Right lobe of liver (tissue), 6 donors: Measurements from ENCODE around the gene PRDM4. TPM values are rescaled to one million over a fixed set of nuclear protein-coding genes. Genes with fewer than 3 reads are reported as not detected.

ENCODE experiments used
- ATAC-seq, 4 donors: fragments of 200-7000 bp; cut with Tn5 transposase; one replicate each; pipeline ENCODE4 v1.9.1; 2020; ENCODE audit warnings: mild to moderate bottlenecking in 4 of 4, moderate library complexity in 4 of 4
- DNase-seq, 3 donors: peaks; one replicate each; pipeline ENCODE4 v3.0.0-alpha.2; 2020
- H3K27ac ChIP-seq, 3 donors: fragments of 200-600 bp; one replicate each; pipeline ENCODE4 v1.8.0; 2022
- H3K27me3 ChIP-seq, 2 donors: fragments of 200-600 bp; one replicate each; pipeline ENCODE4 v1.8.0; 2022
- H3K36me3 ChIP-seq, 4 donors: fragments of 200-600 bp; sonication (generic) in 1 of 4; one replicate each; pipeline versions ENCODE4 v1.5.1 to v1.8.0; 2017 to 2022; ENCODE audit warnings: control low read depth in 1 of 4
- H3K4me1 ChIP-seq, 4 donors: fragments of 200-600 bp; sonication (generic) in 1 of 4; one replicate each; pipeline versions ENCODE4 v1.5.1 to v1.8.0; 2017 to 2022; ENCODE audit warnings: control low read depth in 1 of 4
- H3K4me3 ChIP-seq, 3 donors: fragments of 200-600 bp; one replicate each; pipeline ENCODE4 v1.8.0; 2022
- H3K9me3 ChIP-seq, 4 donors: fragments of 200-600 bp; sonication (generic) in 1 of 4; one replicate each; pipeline versions ENCODE4 v1.5.1 to v1.8.0; 2017 to 2022; ENCODE audit warnings: control low read depth in 1 of 4
- CTCF ChIP-seq, 4 donors: fragments of 200-600 bp in 3 of 4; fragments of 450-650 bp in 1 of 4; IDR thresholded peaks; one replicate each; pipeline versions ENCODE4 v1.5.1 to v1.8.0; 2016 to 2022; ENCODE audit warnings: antibody characterized with exemption in 4 of 4, mild to moderate bottlenecking in 2 of 4
- POLR2A ChIP-seq: fragments of 450-650 bp; IDR thresholded peaks from one replicate; pipeline ENCODE4 v1.6.1; 2017; ENCODE audit warnings: antibody characterized with exemption, mild to moderate bottlenecking
- WGBS: methylation state at CpG from one replicate; pipeline ENCODE4 v1.1.6; 2018; ENCODE audit warnings: low coverage, low lambda C conversion rate; ENCODE audit not compliant: insufficient coverage; ENCODE audit errors: missing lambda C conversion rate; 5-methylcytosine and 5-hydroxymethylcytosine counted together
- intact Hi-C, 2 donors: fragments of 100-400 bp; cut with DNase I; formaldehyde crosslinking; loops; one replicate each; pipeline versions ENCODE4 v1.11.2 to v1.14.1; 2022
- total RNA-seq, 6 experiments: library from RNA; depleted of rRNA in 2 of 6; stranded (reverse); fragments of >200 nt in 2 of 6; fragmentation: NEBNext Ultra II Directional in 3 of 6; extraction: Animal tissue kit (Norgen Biotek cat#: 25700) in 3 of 6; gene quantifications; one replicate each; pipeline versions ENCODE4 v1.1.0 to v1.2.4, GENCODE V29; 2016 to 2023
- donor health status: DM: no; HTN: yes; CAD: no.
- donor health status: DM: no; HTN: no; CAD: no.
- donor health status: DM: no; HTN: no; CAD: no.
- donor health status: DM: no; HTN: yes; CAD: no.
- donor health status: DM: no; HTN: yes; CAD: no.

PRDM4 gene
- total RNA-seq, 6 experiments from 2014 or later, result 5.9 to 8.2 (median 7.1) TPM

- no peak overlapping the region for H3K27ac ChIP-seq
- intact Hi-C loops, result no loop called here
- 29% methylated on average over 13 of the region's 17 CpGs for WGBS
- no peaks in the 10 kb centered on the region for H3K9me3 ChIP-seq
- H3K36me3 ChIP-seq, result no peaks in the 10 kb centered on the region
- TF ChIP-seq POLR2A (no peak), CTCF (IDR thresholded peaks at IDR 0.05) (no peak)
- no peak overlapping the region for H3K4me3 ChIP-seq
- no peaks in the 10 kb centered on the region for H3K27me3 ChIP-seq
- H3K4me1 ChIP-seq, result no peaks in the 10 kb centered on the region
- DNase-seq (no peak), ATAC-seq (peak; percentile 48 to 79 (median 56))
Observed at GRCh38 chr12:107788690-107789458, 27.9 kb upstream of the PRDM4 start.

GRCh38 chr12:107788281-107788680, 27.3 kb upstream of the PRDM4 start:
- ATAC-seq (no peak), DNase-seq (no peak)
- H3K36me3 ChIP-seq, result no peaks in the 10 kb centered on the region
- intact Hi-C loops, result no loop called here
- no peak for TF ChIP-seq CTCF (IDR thresholded peaks at IDR 0.05)
- TF ChIP-seq POLR2A, result no peak
- no peak overlapping the region for H3K4me3 ChIP-seq
- H3K9me3 ChIP-seq, result no peaks in the 10 kb centered on the region
- WGBS, result 47% methylated on average over 2 of the region's 2 CpGs
- H3K27me3 ChIP-seq, result no peaks in the 10 kb centered on the region
- no peak overlapping the region for H3K27ac ChIP-seq
- no peaks in the 10 kb centered on the region for H3K4me1 ChIP-seq

GRCh38 chr12:107783406-107784376, 22.8 kb upstream of the PRDM4 start:
- intact Hi-C loops, result no loop called here
- DNase-seq, result no peak
- WGBS, result 62% methylated on average over 6 of the region's 6 CpGs

GRCh38 chr12:107782067-107782466, 21.1 kb upstream of the PRDM4 start:
- intact Hi-C loops, result no loop called here
- no peaks in the 10 kb centered on the region for H3K36me3 ChIP-seq
- no peak overlapping the region for H3K27ac ChIP-seq
- H3K9me3 ChIP-seq, result no peaks in the 10 kb centered on the region
- ATAC-seq (no peak), DNase-seq (no peak)
- no peaks in the 10 kb centered on the region for H3K27me3 ChIP-seq
- 75% methylated on average over 2 of the region's 2 CpGs for WGBS
- no peaks in the 10 kb centered on the region for H3K4me1 ChIP-seq
- H3K4me3 ChIP-seq, result no peak overlapping the region
- TF ChIP-seq CTCF (IDR thresholded peaks at IDR 0.05) (no peak), POLR2A (no peak)

More at GRCh38 chr12:107783406-107784376, 22.8 kb upstream of the PRDM4 start:
- Histone ChIP-seq H3K27ac (no peak overlapping the region), H3K9me3 (no peaks in the 10 kb centered on the region), H3K4me3 (no peak overlapping the region), H3K27me3 (no peaks in the 10 kb centered on the region), H3K4me1 (no peaks in the 10 kb centered on the region), H3K36me3 (no peaks in the 10 kb centered on the region)
- no peak for ATAC-seq
- no peak for TF ChIP-seq POLR2A
- no peak for TF ChIP-seq CTCF (IDR thresholded peaks at IDR 0.05)
